SK-N-SH treated with all-trans-retinoic acid at 6 μM for 48 hours (cell line): ENCODE results near the gene FAF1.

Source experiments
- PATZ1 ChIP-seq: fragments of 250-450 bp; sonication (Bioruptor Pico); IDR thresholded peaks from 2 replicates; pipeline ENCODE4 v1.8.0; 2020; ENCODE audit warnings: mild to moderate bottlenecking, moderate library complexity, borderline replicate concordance
- RARB ChIP-seq: fragments of 250-450 bp; sonication (Bioruptor Pico); IDR thresholded peaks from 2 replicates; pipeline ENCODE4 v1.8.0; 2021; ENCODE audit warnings: mild to moderate bottlenecking, moderate library complexity
- ZFP3 ChIP-seq: fragments of 250-450 bp; sonication (Bioruptor Pico); IDR thresholded peaks from 2 replicates; pipeline ENCODE4 v1.5.0; 2020; ENCODE audit warnings: mild to moderate bottlenecking, moderate library complexity
- ZFP30 ChIP-seq: fragments of 450-650 bp; formaldehyde crosslinking; IDR thresholded peaks from 2 replicates; pipeline ENCODE4 v1.5.0; 2022; ENCODE audit warnings: mild to moderate bottlenecking, moderate library complexity
- ZNF70 ChIP-seq: fragments of 450-650 bp; formaldehyde crosslinking; IDR thresholded peaks from 2 replicates; pipeline ENCODE4 v1.5.0; 2020; ENCODE audit warnings: mild to moderate bottlenecking, moderate library complexity
- ZNF8 ChIP-seq: fragments of 450-650 bp; formaldehyde crosslinking; IDR thresholded peaks from 2 replicates; pipeline ENCODE4 v1.5.0; 2020; ENCODE audit warnings: mild to moderate bottlenecking, moderate library complexity

GRCh38 chr1:50666849-50667248 is 293.2 kb downstream of the FAF1 start:
- TF ChIP-seq RARB (CRISPR knock-in tag) (no peak), ZFP3 (no peak), ZFP30 (no peak), ZNF70 (CRISPR knock-in tag) (no peak), PATZ1 (CRISPR knock-in tag) (no peak), ZNF8 (no peak)
